ENCODE results near the gene SMC2.
A peak's percentile ranks its signal among the peaks of the same experiment; 100 is the strongest.

SMC2 gene

DNA sequence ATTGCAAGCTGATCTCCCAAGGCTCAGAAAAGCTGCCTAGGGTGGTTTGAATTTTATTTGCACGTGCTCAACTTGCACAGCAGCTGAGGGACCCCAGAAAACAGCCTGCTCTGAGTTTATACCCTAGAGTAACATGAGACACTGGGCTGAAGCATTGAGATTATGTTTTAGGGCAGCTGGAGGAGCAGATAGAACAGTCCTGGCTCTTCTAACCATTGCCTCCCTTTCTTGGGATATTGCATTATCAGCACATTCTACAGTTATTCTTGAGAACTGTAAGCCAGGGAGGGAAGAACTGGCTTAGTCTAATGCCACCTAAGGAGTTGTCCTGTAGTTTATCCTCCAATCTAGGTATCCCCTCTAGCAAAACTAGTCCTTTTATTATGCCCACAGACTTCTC is 10.3 kb downstream of the SMC2 start:
- DNase-seq (ENCODE audit: low spot score), result no peak

DNA sequence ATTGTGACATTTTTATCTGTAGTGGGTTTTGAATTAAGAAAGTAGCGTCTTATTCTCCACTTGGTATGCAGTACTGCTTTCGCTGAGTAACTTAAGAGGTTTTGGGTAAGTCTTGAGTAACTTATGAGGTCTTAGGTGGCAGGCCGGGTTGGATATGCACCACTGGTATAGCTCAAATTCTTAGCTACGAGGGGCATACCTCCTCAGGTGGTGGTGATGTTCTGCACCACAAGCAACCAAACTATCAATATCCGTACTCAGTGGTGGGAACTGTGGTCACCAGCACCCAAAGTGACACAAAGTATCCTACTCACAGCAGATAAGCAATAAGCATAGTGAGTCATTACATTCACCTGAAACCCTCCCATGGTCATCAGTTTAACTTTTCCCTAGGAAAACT is 13.7 kb downstream of the SMC2 start:
- DNase-seq (ENCODE audit: low spot score), result no peak

DNA sequence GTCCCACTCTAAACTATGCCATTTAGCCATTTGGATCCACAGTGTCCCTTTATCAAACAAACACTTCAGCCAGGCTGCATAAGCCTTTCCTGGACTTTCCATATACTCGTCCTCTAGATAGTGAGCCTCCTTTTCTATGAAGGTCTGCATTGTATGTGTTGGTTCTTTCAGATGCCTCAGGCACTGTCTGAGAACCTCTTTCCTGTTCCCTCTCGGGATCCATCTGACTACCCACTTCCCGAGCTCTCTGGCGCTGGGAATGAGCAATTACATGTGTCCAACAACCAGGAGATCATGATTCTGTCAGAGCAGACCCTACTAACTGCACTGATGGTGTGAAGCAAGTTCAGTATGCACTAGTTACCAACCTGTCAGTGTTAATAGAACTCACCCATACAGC is 14.2 kb downstream of the SMC2 start:
- DNase-seq (ENCODE audit: low spot score), result no peak

DNA sequence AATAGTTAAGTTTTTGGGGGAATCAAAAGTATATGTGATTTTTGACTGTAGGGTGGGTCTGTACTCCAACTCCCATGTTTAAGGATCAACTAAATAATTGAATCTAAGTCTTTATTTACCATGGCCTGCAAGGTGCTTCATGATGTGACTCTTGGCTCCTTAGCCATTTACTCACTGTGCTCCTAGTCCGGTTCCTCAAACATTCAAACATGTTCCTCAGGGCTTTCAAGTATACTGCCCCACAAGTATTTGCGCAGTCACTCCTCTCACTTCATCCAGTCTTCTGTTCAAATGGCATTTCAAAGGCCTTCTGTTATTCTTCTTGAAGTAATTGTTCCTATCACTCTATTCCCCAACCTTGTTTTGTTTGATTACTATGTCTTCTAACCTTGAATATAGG is 16.4 kb downstream of the SMC2 start:
- DNase-seq (ENCODE audit: low spot score), result no peak

DNA sequence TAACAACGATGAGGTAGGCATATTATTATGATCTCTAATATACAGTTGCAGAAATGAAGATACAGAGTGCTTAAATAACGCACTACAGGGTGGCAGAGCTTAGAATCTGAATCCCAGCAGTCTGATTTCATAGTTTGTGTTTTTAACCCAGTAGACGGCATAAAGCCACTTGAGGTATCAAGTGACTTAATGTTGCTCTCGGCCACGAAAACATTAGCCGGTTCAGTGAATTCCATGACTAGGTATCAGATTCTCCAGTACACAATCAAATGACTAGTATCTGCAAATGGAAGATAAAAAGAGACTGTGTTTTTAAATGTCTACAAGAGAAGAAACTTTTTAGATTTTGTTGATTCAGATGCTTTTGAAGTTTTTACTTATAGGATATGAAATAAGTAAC is 24.8 kb downstream of the SMC2 start:
- no peak for DNase-seq (ENCODE audit: low spot score)

DNA sequence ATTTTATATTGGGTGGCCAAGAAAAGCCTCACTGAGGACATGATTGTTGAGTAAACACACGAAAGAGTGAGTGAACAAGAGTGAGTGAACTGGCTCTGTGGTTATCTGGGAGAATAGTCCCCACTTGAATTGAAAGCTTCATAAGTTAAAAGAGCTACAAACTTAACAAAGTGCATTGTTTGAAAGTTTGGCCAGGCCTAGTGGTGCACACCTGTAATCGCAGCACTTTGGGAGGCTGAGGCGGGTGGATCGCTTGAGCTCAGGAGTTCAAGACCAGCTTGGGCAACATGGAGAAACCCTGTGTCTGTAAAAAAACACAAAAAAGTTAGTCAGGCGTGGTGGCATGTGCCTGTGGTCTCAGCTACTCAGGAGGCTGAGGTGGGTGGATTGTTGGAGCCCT is 26.9 kb downstream of the SMC2 start:
- DNase-seq (ENCODE audit: low spot score), result no peak

DNA sequence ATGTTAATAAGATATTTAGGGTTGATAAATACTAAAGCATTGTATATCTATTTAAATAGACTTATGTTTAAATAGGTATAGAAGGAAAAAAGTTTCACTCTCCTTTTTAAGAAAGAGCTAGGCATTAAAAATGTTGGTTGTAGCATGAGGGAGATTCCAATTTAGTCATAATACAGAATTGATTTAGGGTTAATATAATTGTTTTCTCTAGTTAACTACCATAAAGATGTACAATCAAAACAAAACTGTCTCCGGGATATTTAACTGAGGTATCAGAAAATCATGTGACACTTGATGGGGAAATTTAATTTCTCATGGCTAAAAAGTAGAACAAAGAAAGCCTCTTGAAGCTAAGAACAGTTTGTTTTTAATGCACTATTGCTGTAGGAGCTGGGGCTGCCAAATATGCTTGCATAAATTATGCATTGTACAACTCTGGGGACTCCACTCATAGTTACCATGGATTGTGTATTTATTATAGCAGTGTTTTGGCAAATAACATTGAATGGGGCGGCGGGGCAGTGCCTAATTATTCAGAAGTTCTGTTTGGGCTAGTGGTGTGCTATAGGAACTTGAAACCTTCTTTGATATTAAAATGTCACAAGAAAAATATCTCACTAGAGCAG is 44.2 kb downstream of the SMC2 start:
- DNase-seq (ENCODE audit: low spot score), result no peak

DNA sequence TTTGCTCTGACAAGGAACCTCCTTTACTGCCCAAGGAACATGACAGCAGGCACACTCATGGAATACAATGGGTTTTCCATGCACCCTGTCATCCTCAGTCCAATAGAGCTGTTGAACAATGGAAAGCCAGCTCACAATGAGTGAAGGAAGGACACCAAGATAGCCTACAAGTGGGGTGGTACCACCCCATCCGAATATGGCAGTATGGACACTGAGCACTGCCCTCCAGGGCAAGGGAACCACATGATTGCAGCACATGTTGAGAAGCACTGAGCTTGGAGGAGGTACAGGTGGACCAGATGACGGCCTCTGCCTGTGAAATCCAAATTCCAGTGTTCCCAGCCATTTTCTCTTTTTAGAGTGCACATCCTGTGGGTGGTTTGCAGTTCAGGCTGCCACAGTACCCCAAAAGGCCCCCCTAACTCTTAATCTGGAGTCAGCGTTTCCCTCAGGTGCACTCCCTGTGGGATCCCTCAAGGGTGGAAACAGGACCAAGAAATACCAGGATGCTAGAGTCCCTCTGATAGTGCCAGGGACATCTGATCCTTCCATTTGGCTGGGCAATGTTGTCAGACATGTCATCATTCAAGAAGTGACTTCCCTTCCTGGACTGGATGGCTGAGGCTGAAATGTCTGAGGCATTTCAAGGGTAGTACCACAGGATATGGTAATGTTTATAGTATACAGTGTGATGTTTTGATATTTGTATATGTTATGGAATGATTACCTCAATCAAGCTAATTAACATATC is 48.9 kb downstream of the SMC2 start:
- no peak for DNase-seq (ENCODE audit: low spot score)

DNA sequence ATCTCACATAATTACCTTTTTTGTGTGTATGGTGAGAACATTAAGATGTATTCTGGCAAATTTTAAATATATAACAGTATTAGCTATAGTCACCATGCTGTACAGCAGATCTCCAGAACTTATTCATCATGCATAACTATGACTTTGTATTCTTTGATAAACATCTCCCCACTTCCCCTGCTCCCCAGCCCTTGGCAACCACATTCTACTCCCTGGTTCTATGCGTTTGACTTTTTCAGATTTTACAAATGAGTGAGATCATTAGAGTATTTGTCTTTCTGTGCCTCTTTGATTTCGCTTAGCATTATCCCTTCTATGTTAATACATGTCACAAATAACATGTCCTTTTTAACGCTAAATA is 49.4 kb downstream of the SMC2 start:
- DNase-seq (ENCODE audit: low spot score), result no peak

DNA sequence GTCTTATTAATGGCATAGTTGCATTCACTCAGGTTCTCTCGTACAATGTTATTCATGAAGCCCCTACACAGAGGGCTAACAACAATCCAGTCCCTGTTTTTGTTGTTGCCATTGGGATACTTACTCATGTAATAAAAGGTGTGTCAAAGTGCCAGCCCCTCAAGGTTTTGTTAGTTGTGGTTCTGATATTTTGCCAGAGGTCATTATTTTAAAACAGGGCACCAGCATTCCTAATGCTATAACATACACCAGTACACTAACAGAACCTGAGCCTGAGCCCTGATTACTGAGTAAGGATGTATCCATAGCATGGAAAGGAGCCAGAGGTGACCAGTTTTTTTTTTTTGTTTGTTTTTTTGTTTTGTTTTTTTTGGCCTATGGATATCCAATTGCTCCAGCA is 50.2 kb downstream of the SMC2 start:
- no peak for DNase-seq (ENCODE audit: low spot score)

DNA sequence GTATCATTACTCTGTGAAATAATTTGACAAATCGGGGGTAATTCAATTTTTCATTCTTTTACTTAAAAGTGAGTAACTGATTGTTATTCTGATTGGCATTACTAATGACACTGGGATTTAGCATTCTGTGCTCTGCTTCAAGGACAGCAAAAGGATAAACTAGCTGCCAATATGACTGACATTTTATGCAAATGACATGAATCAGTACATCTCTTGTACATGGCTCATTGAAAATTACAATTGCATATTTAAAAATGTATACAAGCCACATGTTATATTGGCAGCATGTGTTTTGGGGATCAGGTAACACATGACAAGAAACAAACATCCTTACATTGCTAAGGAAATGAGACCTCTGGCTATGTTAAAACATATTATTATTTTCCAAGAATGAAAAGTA is 79.0 kb downstream of the SMC2 start:
- DNase-seq (ENCODE audit: low spot score), result no peak

DNA sequence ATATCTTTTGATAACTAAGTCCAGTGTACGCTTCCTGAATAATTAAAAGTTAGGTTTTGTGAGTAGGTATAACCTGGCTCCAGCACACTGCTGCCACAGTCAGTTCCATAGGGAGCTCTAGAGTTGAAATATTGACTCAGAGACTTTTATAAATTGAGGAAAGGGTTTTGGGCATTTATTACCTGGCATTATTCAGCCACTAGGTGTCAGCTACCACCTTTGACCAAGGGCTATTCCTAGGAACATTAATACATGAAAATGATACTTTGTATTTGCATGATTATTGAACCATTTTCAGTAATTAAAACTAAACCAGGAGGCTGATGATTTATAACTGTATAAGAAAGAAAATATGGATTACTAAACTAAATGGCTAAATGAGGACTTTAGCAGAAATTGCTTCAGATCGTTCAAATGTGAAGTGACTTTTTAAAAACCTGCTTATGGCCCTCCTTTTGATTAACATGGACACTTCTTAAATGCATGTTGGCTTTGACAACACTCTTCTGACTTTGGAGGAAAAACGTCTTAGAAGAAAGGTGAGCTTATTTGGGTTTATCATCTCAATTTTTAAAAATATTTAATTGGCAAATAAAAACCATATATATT is 83.0 kb downstream of the SMC2 start:
- peak; percentile 35 for DNase-seq (ENCODE audit: low spot score)

DNA sequence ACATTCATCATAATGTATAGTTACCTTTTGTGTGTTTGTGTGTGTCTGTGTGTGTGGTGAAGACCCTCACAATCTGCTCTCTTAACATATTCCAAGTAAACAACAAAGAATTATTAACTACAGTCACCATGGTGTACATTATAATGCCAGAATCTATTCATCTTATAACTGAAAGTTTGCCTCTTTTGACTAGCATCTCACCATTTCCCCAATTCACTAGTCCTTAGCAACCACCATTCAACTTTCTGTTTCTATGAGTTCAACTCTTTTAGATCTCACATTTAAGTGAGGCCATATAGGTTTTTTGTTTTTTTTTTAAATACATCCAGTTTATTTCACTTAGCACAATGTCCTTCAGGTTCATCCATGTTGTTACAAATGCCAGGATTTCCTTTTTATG is 83.6 kb downstream of the SMC2 start:
- no peak for DNase-seq (ENCODE audit: low spot score)
